Left lobe of liver (tissue), 2 donors: Measurements from ENCODE around the gene SYDE1. TPM values are rescaled to one million over a fixed set of nuclear protein-coding genes. Genes with fewer than 3 reads are reported as not detected.
A peak's percentile ranks its signal among the peaks of the same experiment; 100 is the strongest.
"Not testable (repeated sequence)": the region's sequence is repeated elsewhere in the genome, so short reads cannot be mapped to it uniquely, and the experiment has no call there.

Source experiments
- ATAC-seq: fragments of 200-7000 bp; cut with Tn5 transposase; one replicate; pipeline ENCODE4 v1.9.1; 2020; ENCODE audit warnings: mild to moderate bottlenecking, moderate library complexity
- DNase-seq: peaks from one replicate; pipeline ENCODE4 v3.0.0-alpha.2; 2020; ENCODE audit warnings: low spot score
- total RNA-seq: library from RNA; stranded (reverse); gene quantifications from one replicate; pipeline ENCODE4 v1.2.1, GENCODE V29; 2021
- donor health status: DM: no; HTN: no; CAD: no; lungs with moderate emphysema.
- donor health status: DM: no; HTN: yes; CAD: no.

SYDE1 gene, protein sequence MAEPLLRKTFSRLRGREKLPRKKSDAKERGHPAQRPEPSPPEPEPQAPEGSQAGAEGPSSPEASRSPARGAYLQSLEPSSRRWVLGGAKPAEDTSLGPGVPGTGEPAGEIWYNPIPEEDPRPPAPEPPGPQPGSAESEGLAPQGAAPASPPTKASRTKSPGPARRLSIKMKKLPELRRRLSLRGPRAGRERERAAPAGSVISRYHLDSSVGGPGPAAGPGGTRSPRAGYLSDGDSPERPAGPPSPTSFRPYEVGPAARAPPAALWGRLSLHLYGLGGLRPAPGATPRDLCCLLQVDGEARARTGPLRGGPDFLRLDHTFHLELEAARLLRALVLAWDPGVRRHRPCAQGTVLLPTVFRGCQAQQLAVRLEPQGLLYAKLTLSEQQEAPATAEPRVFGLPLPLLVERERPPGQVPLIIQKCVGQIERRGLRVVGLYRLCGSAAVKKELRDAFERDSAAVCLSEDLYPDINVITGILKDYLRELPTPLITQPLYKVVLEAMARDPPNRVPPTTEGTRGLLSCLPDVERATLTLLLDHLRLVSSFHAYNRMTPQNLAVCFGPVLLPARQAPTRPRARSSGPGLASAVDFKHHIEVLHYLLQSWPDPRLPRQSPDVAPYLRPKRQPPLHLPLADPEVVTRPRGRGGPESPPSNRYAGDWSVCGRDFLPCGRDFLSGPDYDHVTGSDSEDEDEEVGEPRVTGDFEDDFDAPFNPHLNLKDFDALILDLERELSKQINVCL
- 3.4 TPM for total RNA-seq

DNA sequence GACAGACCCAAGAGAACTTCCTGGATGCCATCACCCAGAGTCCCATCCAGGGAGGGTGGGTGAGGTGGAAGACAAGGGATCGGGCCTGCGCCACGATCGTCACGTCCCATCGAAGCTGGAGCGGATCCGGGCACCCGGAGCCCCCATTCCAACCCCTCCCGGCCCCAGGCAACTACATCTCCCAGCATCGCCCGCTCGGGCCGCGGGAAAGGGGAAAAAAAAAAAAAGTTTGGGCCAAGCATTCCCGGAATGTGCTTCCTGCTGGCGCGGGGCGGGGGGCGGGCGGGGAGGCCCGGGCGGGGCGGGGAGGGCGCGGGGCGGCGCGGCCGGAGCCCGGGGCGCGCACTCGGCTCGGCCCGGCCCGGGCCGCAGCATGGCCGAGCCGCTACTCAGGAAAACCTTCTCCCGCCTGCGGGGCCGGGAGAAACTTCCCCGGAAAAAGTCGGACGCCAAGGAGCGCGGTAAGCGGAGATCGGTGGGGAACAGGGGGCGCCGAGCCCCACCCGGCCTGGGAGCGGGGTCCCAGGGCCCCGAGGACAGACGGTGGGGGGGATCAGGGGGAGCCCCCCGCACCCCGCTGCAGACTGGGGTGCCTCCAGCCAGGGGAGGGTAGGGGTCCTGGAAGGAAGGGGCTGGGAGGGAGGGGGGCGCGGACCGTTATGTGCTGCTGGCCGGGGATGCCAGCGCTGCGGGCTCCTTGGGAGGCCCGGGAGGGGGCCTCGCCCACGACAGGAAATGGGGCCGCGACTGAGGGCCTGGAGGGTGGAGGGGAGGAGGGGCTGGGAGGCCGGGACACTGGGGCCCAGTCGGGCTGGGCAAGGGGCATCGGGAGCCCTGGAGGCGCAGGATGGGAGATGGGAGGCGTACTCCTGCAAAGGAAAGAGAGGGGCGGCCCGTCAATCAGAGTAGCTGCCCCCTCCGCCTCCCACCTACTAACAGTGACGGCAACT is at the start of gene SYDE1:
TSS of gene SYDE1 (plus strand) at position 341 of the 950 bp plus-strand sequence. CDS start at position 374, 33 bp downstream.
- no peak for DNase-seq
- ATAC-seq = peak; percentile 57

DNA sequence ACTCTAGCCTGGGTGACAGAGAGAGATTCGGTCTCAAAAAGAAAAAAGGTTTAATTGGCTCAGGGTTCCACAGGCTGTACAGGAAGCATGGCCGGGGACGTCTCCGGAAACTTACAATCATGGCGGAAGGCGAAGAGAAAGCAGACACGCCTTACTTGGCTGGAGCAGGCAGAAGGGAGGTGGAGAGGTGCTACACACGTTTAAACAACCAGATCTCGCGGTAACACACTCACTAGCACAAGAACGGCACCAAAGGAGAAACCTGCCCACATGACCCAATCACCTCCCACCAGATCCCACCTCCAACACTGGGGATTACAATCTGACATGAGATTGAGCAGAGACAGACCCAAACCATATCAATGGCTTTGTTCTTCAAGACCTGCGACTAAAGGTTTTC is 45.2 kb upstream of the SYDE1 start:
- ATAC-seq (no peak), DNase-seq (no peak)

DNA sequence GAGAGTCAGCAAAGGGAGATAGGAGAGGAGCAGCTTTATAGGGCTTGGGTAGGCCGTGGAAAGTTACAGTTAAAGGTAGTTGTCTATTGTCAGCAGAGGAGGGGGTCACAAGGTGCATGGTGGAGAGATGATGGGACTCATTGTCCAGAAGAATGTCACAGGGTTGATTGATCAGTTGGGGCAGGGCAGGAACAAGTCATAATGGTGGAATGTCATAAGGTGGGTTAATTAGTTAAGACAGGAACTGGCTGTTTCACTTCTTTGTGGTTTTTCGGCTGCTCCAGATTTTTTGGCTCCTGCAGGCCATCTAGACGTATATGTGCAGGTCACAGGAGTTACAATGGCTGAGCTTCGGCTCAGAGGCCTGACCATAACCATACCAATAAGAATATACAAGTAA is 36.8 kb upstream of the SYDE1 start:
- not testable (repeated sequence) for ATAC-seq, DNase-seq

DNA sequence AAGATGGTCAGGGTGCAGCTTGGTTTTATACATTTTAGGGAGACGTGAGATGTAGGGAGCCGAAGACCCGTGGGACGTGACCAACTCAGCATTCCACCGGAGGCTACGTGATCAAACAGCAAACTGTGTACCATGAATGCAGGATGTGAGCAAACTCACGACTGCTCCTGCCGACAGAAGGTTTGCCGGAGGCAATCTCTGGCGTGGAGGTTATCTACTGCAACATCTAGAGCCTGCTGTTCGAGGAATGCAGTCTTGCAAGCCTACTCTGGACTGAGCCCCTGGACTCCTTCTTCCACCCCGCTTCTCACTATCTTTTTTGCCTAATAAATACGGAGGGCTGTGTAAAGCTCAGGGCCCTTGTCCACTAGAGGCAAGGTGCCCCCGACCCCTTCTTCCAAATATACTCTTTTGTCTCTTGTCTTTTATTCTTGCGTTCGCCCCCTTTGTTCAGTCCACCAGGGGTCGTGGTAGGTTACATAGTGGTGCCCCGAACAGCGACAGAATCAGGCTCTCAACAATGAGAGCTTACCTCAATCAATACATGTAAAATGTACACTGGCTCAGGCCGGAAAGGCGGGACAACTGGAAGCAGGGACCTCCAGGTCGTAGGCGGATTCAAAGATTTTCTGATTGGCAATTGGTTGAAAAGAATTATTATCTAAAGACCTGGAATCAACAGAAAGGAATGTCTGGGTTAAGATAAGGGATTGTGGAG is 34.1 kb upstream of the SYDE1 start:
- DNase-seq (no peak), ATAC-seq (no peak)

DNA sequence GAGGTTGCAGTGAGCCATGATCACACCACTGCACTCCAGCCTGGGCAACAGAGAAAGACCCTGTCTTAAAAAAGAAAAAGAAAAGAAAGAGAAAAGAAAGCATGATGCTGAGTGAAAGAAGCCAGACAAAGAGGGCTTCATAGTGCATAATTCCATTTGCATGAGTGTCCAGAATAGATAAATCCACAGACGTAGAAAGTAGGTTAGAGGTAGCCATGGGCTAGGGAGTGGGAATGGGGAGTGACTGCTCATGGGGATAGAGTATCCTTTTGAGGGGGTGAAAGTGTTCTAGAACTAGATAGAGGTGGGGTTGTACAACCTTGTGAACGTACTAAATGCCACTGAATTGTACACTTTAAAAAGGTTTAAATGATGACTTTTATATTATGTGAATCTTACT is 32.8 kb upstream of the SYDE1 start:
- DNase-seq (no peak), ATAC-seq (no peak)

DNA sequence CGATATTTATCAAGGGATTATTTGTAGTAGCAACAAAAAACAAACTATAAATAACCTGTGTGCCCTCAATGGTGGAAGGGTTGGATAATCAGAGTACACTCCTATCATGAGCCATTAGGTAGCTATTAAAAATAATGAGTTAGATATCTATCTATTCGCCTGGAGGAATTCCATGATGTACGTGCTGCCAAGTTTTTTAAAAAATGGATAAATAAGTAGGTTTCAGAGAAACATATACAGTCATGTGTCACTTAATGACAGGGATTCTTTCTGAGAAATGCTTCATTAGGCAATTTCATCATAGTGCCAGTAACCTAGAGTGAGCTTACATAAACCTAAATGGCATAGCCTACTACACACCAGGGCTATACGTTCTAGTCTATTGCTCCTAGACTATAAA is 31.4 kb upstream of the SYDE1 start:
- DNase-seq (no peak), ATAC-seq (no peak)

DNA sequence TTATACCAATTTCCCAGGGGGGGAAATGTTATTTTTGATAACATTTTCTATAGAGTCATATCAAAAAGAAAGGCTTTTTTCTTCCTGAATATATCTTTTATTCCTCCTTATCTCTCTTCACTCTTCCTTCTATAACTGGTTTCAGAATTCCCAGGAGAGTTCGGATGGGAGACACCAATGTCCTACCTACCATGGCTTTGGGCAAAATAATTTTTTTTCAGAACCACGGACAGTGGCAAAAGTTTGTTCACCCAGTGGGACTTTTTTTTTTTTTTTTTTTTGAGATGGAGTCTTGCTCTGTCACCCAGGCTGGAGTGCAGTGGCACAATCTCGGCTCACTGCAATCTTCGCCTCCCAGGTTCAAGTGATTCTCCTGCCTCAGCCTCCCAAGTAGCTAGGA is 27.2 kb upstream of the SYDE1 start:
- ATAC-seq, DNase-seq: not testable (repeated sequence)

DNA sequence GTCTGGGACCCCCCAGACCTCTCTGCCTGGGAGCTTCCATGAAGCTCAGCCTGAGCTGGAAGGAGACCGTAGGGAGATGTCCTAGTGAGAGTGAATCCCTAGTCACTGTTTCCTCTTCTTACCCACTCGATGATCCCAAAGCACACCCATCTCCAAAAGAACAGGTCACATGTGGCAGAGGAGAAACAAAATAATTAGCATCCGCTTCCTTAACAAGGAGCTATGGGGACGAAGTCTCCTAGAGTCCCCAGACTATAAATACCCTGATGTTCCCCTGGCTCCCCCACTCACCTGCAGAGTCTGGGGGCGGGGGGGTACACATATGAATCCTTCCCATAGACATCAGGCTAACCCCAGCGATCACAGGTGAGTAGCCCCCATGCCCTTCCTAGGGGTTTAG is 25.3 kb upstream of the SYDE1 start, which contains the start of gene OR1I1:
TSS of gene OR1I1 (plus strand) at position 301 of the 400 bp plus-strand sequence. CDS start 4,855 bp downstream, outside the sequence.
- no peak for ATAC-seq
- no peak for DNase-seq

DNA sequence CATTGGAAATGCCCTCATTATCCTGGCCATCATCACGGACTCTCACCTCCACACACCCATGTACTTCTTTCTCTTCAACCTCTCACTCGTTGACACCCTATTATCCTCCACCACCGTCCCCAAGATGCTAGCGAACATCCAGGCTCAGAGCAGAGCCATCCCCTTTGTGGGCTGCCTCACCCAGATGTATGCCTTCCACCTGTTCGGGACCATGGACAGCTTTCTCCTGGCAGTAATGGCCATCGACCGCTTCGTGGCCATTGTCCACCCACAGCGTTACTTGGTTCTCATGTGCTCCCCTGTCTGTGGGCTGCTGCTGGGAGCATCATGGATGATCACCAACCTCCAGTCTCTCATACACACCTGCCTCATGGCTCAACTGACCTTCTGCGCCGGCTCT is 20.0 kb upstream of the SYDE1 start:
- DNase-seq (no peak), ATAC-seq (no peak)

DNA sequence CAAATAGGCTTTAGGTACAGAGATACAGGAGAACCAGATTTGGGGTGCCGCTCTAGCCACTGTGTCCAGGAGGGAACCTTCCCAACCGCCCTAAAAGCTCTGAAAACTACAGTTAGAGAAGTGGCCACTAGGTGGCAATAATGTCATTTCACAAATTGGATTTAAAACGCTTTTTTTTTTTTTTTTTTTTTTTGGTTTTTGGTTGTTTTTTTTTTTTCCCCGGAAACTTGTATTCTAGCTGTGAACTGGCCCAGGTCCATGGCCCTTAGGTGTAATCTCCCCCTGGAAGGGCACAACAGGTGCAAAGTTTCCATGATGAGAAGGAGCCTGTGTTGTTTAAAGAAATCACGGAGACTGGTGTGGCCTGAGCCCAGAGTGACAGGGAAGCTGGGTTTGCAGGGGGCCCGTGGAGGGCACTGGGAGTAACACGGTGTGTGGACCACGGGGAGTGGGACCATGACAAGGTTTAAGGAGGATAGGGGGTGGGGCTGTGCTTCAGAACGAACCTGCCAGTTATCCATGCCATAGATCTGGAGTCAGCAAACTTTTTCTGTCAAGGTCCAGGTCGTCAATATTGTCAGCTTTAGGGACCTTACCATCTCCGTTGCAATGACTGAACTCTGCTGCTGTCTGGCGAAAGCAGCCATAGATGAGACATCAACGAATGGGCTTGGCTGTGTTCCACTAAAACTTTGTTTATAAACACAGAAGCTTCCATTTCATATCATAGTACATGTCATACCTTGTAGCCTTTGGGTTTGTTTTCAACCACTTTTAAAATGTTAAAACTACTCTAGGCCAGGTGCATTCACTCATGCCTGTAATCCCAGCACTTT is 15.1 kb upstream of the SYDE1 start:
- ATAC-seq = peak; percentile 83
- DNase-seq = no peak

DNA sequence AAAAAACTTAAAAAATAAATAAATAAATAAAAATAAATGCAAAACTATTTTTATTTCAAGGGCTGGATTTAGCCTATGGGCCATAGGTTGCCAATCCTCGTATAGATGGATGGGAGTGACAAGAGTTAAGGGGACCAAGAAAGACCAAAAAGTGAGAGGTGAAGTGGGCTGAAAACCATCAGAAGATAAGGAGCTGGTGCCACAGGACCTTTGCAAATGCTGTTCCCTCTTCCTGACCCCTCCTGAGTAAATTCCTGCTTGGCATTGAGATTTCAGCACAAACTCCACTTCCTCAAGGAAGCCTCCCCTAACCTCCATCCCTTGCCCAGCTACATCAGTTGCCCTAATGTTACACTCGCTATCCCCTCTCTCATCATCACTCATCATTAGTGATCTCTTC is 14.2 kb upstream of the SYDE1 start:
- ATAC-seq = no peak
- DNase-seq = no peak

DNA sequence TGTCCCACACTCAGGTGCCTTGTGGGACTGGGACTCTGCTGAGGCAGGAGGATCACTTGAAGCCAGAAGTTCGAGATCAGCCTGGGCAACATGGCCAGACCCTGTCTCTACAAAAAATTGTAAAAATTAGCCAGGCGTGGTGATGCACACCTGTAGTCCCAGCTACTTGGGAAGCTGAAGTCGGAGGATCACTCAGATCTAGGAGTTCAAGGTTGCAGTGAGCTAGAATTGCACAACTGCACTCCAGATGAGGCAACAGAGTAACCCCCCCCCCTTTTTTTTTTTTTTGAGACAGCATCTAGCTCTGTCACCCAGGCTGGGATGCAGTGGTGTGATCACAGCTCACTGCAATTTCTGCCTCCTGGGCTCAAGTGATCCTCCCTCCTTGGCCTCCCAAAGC is 11.0 kb upstream of the SYDE1 start:
- no peak for DNase-seq
- ATAC-seq = no peak

DNA sequence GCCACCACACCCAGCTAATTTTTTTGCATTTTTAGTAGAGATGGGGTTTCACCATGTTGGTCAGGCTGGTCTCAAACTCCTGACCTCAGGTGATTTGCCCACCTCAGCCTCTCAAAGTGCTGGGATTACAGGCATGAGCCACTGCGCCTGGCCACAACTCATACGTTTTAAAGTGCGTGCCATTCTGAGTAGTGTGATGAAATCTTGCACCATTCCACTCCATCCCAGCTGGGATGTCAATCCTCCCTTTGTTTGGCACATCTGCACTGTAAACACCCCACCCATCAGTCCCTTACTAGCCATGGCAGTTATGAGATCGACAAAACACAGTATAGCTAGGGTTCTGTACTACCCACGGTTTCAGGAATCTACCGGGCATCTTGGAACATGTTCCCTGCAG is 9.2 kb upstream of the SYDE1 start:
- not testable (repeated sequence) for DNase-seq, ATAC-seq

DNA sequence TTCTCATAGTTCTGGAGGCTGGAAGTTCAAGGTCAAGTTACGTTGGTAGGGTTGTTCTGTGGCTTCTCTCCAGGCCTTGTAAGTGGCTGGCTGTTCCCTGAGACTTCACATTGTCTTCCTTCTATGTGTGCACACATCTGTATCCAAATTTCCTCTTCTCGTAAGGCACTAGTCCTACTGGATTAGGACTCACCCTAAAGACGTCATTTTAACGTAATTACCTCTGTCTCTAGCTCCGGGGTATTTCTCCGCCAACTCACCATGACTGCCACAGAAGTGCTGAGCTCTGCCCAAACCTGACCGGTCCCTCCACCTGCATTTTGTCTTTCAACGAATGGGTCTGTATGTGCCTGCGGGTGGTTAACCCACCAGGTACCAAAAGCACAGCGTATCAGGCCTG is 8.7 kb upstream of the SYDE1 start:
- ATAC-seq = no peak
- DNase-seq = no peak

DNA sequence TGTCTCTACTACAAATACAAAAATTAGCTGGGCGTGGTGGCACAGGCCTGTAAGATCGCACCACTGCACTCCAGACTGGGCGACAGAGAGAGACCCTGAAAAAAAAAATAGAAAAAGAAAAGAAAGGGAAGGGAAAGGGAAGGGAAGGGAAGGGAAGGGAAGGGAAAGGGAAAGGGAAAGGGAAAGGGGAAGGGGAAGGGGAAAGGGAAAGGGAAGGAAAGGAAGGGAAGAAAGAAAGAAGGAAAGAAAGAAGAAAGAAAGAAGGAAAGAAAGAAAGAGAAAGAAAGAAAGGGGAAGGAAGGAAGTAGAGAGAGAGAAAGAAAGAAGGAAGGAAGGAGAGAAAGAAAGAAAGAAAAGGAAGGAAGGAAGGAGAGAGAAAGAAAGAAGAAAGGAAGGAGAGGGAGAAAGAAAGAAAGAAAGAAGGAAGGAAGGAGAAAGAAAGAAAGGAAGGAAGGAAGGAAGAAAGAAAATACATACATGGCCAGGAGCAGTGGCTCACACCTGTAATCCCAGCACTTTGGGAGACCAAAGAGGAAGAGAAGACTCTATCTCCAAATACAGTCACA is 8.1 kb upstream of the SYDE1 start:
- DNase-seq = no peak
- ATAC-seq = no peak

DNA sequence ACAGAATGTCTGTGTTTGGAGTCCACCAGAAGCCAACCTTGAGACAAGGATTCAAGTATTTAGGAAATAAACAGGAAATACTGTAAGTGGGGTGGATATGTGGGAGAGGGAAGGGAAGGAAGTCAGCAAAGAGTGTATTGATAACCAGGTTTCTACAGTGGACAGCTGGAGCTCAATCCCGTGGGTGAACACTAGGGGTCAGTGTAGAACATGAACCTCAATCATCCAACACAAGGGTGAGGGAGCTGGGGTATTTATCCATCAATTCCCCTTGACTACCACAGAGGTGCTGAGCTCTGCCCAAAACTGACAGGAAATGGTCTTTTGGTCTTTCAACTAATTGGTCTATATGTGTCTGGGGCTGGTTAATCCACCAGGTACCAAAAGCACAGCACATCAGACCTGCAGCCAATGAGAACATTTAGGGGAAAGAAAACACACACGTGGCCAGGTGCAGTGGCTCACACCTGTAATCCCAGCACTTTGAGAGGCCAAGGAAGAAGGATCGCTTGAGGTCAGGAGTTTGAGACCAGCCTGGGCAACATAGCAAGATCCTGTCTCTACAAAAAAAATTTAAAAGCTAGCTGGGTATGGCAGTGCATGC is 5.6 kb upstream of the SYDE1 start:
- ATAC-seq (peak; percentile 95), DNase-seq (no peak)

DNA sequence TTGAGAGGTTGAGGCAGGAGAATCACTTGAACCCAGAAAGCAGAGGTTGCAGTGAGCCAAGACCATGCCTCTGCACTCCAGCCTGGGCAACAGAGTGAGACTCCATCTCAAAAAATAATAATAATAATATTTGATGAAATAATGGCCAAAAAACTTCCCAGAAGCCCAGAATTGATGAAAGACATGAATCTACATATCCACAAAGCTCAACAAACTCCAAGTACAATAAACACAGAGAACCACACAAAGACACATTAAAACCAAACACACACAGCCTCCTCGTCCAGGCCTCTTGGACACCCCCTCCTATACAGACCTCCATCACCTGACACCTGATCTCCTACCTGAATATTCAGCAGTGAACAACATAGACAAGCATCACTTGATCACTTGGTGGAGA is 3.2 kb upstream of the SYDE1 start:
- ATAC-seq (no peak), DNase-seq (no peak)

DNA sequence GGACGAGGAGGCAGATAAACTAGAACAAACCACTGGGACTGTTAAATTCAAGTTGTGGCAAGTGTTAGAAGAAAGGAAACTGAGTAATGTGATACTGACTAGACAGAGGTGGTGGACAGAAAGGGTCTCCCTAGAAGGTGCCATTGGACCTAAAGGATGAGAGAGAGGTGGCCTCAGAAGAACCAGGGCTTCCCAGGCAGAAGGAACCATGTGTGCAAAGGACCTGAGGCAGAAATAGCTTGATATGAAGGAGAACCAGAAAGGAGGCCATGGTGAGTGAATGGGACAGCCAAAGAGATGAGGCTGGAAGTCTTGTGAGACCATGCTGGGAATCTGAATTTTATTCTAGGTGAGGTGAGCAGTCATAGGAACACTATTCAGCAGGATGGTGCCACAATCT is 2.8 kb upstream of the SYDE1 start:
- DNase-seq (no peak), ATAC-seq (no peak)

DNA sequence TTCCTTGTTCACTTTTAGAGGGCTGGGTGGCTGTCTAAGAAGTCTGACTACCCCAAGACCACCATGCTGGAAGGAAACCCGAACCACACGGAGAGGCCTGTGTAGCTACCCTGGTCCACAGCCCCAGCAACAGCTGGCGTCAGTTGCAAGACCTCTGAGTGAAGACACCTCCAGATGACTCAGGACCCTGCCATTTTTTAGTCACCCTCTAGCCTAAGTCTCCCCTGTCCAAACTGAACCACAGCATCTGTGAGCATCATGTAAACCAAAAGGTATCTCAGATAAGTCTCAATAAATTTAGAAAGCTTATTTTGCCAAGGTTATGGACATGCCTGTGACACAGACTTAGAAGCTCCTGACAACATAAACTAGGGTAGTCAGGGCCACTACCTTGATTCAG is 2.2 kb upstream of the SYDE1 start:
- ATAC-seq (no peak), DNase-seq (no peak)
